K562 (cell line): ENCODE measurements around the gene TGFB2. TPM values are rescaled to one million over a fixed set of nuclear protein-coding genes. Genes with fewer than 3 reads are reported as not detected.
A peak's percentile ranks its signal among the peaks of the same experiment; 100 is the strongest.

Source experiments
- CCNT2 ChIP-seq: IDR thresholded peaks from 2 replicates; pipeline ENCODE4 v1.6.1; 2011; ENCODE audit warnings: borderline replicate concordance, low read depth, mild to moderate bottlenecking, moderate library complexity, mixed read lengths, low read length; ENCODE audit not compliant: insufficient read length; ENCODE audit errors: extremely low read depth
- CTCF ChIP-seq, 3 experiments: IDR thresholded peaks in 2 of 3; conservative IDR thresholded peaks in 1 of 3; 2 replicates each; pipeline ENCODE4 v1.5.1; 2011 to 2012; ENCODE audit warnings: low read length in 3 of 3, mild to moderate bottlenecking in 3 of 3, control low read depth in 2 of 3, improper control_type of control experiment in 1 of 3, inconsistent platforms in 1 of 3, low read depth in 1 of 3, mixed read lengths in 1 of 3, moderate library complexity in 1 of 3; ENCODE audit not compliant: insufficient read depth in 2 of 3
- ESRRA ChIP-seq: fragments of 450-650 bp; IDR thresholded peaks from 2 replicates; pipeline ENCODE4 v1.6.1; 2014; ENCODE audit warnings: low read depth, mild to moderate bottlenecking, moderate library complexity, borderline replicate concordance
- FOXA1 ChIP-seq: fragments of 450-650 bp; IDR thresholded peaks from 2 replicates; pipeline ENCODE4 v1.6.1; 2016; ENCODE audit warnings: mild to moderate bottlenecking, borderline replicate concordance
- RAD21 ChIP-seq, 2 experiments: fragments of 250-450 bp in 1 of 2; fragments of 450-650 bp in 1 of 2; sonication (Bioruptor Pico) in 1 of 2; formaldehyde crosslinking in 1 of 2; IDR thresholded peaks in 1 of 2; conservative IDR thresholded peaks in 1 of 2; 2 replicates each; pipeline versions ENCODE4 v1.4.0 to v1.8.0; 2020 to 2022; ENCODE audit warnings: mild to moderate bottlenecking in 2 of 2, moderate library complexity in 1 of 2
- SFPQ ChIP-seq: fragments of 200-400 bp; formaldehyde crosslinking; IDR thresholded peaks from 2 replicates; pipeline ENCODE4 v1.6.1; 2017; ENCODE audit warnings: mild to moderate bottlenecking, low read depth, low read length, moderate library complexity
- ZNF274 ChIP-seq: IDR thresholded peaks from 2 replicates; pipeline ENCODE4 v1.6.1; 2011; ENCODE audit warnings: low read depth, mild to moderate bottlenecking, low read length, moderate library complexity, borderline replicate concordance
- ZNF583 ChIP-seq: fragments of 250-450 bp; sonication (Bioruptor Pico); IDR thresholded peaks from 2 replicates; pipeline ENCODE4 v1.4.0; 2020
- polyA plus RNA-seq, 8 experiments: library from polyadenylated mRNA; depleted of rRNA in 4 of 8; stranded (reverse) in 5 of 8; unstranded in 3 of 8; fragments of >200 nt; fragmentation: Nextera tagmentation in 2 of 8; fragmentation: Illumina TruSeq in 1 of 8; extraction: Ambion mirVana in 2 of 8; extraction: Trizol in 1 of 8; gene quantifications; 2 replicates each; pipeline versions ENCODE4 v1.2.1 to v1.2.3, GENCODE V29; 2011 to 2014; ENCODE audit warnings: inconsistent platforms in 1 of 8, missing spikeins in 1 of 8
- total RNA-seq, 7 experiments: library from RNA; depleted of rRNA in 6 of 7; stranded (reverse); fragments of >200 nt in 6 of 7; fragmentation: Illumina TruSeq in 2 of 7; extraction: Trizol in 2 of 7; gene quantifications; 2 replicates each; pipeline versions ENCODE4 v1.2.1 to v1.2.3, GENCODE V29; 2011 to 2021; ENCODE audit warnings: low replicate concordance in 1 of 7

The TGFB2 gene
- total and polyA plus RNA-seq, 9 of the 15 experiments (the other 6 are each of a cell fraction or from before 2014, with no cell fraction given) = 0.03 to 0.41 (median 0.11) TPM; not detected in 3

DNA sequence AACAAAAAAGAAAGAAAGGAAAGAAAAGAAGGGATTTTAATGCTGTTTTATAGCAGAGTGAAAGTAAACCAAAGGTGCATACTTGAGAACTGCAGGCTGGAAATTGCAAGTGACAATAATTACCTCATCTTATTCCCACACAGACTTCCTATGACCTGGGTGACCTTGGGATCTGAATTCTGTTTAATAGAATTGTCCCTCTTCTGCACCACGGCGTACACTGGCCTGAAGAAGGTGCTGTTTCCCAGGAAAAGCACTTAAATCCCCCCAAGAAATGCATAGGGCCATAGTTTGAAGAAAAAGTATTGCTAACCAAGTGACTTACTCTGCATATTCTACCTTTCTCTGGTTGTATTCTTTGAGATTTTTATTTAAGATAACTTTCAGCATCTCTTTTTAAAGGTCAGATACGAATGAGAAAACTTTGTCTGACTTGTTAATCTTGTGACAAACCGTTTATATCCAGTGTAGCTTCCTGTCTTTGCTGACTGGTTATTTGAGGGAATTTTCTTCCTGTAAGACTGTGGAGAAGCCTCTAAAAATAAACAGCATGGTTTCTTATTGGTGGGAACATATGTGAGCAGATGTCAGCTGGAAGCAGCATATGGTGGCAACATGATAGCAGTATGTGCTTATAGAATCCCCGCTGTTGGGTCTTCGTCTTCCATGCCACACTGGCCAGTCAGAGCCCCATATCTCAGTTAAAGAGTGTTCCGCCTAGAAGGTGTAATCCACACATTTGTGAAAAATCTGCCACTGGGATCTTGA lies 16.3 kb downstream of the TGFB2 start (continued):
- TF ChIP-seq ZNF274 (no peak), ESRRA (peak; percentile 88), ZNF583 (no peak), CTCF (IDR thresholded peaks at IDR 0.05 in 2 of 3, conservative IDR thresholded peaks at IDR 0.05 in 1 of 3; ENCODE audit: insufficient read depth in 2 of 3, low read depth in 1 of 3, low read length in 3 of 3) (peak; percentile 46 to 65 (median 60); a peak in 5 of 6 replicates), CCNT2 (no peak), SFPQ (no peak), FOXA1 (no peak), RAD21 (CRISPR knock-in tag; conservative IDR thresholded peaks at IDR 0.05 in 1 of 2, IDR thresholded peaks at IDR 0.05 in 1 of 2) (peak; percentile 35 to 74)
